Spinal cord (tissue), 10 donors: ENCODE measurements around the gene CAPS2. TPM values are rescaled to one million over a fixed set of nuclear protein-coding genes. Genes with fewer than 3 reads are reported as not detected.

Source experiments
- DNase-seq, 6 donors: peaks; one replicate each; pipeline versions ENCODE4 v3.0.0 to v3.0.0-alpha.2; 2013 to 2015; ENCODE audit warnings: low spot score in 6 of 6, low read depth in 4 of 6
- H3K27ac ChIP-seq: one replicate; pipeline ENCODE4 v1.5.1; 2013; ENCODE audit warnings: low read depth, low read length, control low read depth
- H3K27me3 ChIP-seq: one replicate; pipeline ENCODE4 v1.6.1; 2013; ENCODE audit warnings: low read length; ENCODE audit not compliant: control insufficient read depth, insufficient read depth
- H3K36me3 ChIP-seq: one replicate; pipeline ENCODE4 v1.6.1; 2013; ENCODE audit warnings: low read length; ENCODE audit not compliant: control insufficient read depth, insufficient read depth
- H3K4me1 ChIP-seq: one replicate; pipeline ENCODE4 v1.6.1; 2013; ENCODE audit warnings: low read length; ENCODE audit not compliant: control insufficient read depth, insufficient read depth
- H3K4me3 ChIP-seq: one replicate; pipeline ENCODE4 v1.5.1; 2013; ENCODE audit warnings: low read depth, low read length, control low read depth
- H3K9me3 ChIP-seq: one replicate; pipeline ENCODE4 v1.6.1; 2013; ENCODE audit warnings: low read length; ENCODE audit not compliant: control insufficient read depth, insufficient read depth
- WGBS: methylation state at CpG from one replicate; pipeline ENCODE4 v1.1.5; 2013; ENCODE audit warnings: missing lambda C conversion rate; ENCODE audit not compliant: insufficient coverage; 5-methylcytosine and 5-hydroxymethylcytosine counted together
- long read RNA-seq, 4 donors: transcript quantifications; one replicate each; lab custom pipeline, GENCODE V29; 2026
- polyA plus RNA-seq, 2 donors: library from polyadenylated mRNA; unstranded; fragments of 120-200 nt; gene quantifications; one replicate each; pipeline ENCODE4 v1.2.1, GENCODE V29; 2013; ENCODE audit not compliant: insufficient read length in 2 of 2
- total RNA-seq, 2 donors: library from RNA; depleted of rRNA in 1 of 2; stranded (reverse); fragments of 120-200 nt in 1 of 2; fragments of >200 nt in 1 of 2; gene quantifications; one replicate each; pipeline versions ENCODE4 v1.2.3 to v1.2.4, GENCODE V29; 2013 to 2014
- donor health status: healthy.

CAPS2 gene
- total RNA-seq (10 to 100 TPM; 13.2 to 22.9 TPM), polyA plus RNA-seq (10 to 100 TPM; 10.5 to 13.6 TPM)
- long read RNA-seq, donor 1, partial matches to known transcripts = 0 of 1 reads
- long read RNA-seq, donor 1, other reads (novel, unspliced or antisense) = 0 of 1 reads
- long read RNA-seq, donor 2 = 0 reads
- long read RNA-seq, donor 3, partial matches to known transcripts = 0 of 1 reads
- long read RNA-seq, donor 3, other reads (novel, unspliced or antisense) = 0 of 1 reads
- long read RNA-seq, donor 4 = 0 reads

DNA sequence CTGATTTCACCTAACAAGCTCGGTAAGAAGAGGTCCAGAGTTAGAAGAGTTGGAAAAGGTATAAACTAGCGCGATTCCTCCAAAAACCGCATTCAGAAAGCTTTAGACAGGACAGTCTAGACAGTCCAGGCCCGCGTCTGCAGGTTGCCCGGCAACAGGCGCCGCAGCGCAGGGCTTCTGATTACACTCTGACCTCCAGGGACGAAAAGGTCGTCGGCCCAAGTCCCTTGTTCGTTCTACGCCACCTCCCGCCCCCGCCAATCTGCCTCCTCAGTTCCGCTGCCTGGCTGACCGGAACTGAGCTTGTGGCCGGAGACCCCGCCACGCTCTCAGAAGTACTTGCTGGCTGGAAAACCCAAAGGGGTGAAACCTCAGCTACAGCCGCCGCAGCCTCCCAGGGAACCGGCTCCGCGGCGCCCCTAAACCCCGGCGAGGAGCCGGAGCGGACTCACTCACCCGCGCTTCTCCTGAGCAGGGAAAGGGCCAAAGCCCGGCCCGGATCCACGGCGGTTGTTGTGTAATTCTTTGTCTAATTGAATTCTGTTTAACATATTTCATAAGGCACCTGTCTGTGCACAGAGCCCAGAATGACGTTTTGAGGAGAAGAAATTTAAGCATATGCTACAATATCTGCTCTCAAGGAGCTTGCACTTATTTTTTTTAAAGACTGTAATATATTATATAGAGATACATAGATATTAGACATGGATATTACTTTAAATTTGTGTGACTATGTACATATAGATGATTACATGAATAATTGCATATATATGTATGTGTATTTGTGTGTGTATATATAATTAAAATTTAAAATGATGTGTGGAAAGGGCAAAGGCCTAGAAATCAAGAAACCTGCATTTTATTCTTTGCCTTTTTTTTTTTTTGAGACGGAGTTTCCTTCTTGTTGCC lies at the start of gene CAPS2:
TSS of gene CAPS2 (minus strand) at position 407 of the 909 bp plus-strand sequence. CDS start 3,826 bp downstream, outside the sequence.
- Histone ChIP-seq H3K27ac (peak within 1 kb of the TSS; percentile 67), H3K9me3 (no peaks in the 10 kb centered on the region), H3K36me3 (no peaks in the 10 kb centered on the region), H3K27me3 (peaks cover 4% of the 10 kb centered on the region), H3K4me3 (peak within 1 kb of the TSS; percentile 84), H3K4me1 (peaks cover 10% of the 10 kb centered on the region)
- DNase-seq = peak; percentile 64 to 95 (median 78)
- WGBS = 0% methylated on average over 34 of the region's 40 CpGs

GRCh38 chr12:75378354-75378753 lies 48.2 kb upstream of the CAPS2 start:
- no peak for DNase-seq
- Histone ChIP-seq H3K27ac (no peak overlapping the region), H3K36me3 (no peaks in the 10 kb centered on the region), H3K4me1 (no peaks in the 10 kb centered on the region), H3K4me3 (no peak overlapping the region), H3K27me3 (no peaks in the 10 kb centered on the region), H3K9me3 (no peaks in the 10 kb centered on the region)
- WGBS = 100% methylated on average over 1 of the region's 1 CpG

GRCh38 chr12:75374971-75375370 lies 44.8 kb upstream of the CAPS2 start:
- no peak overlapping the region for H3K4me3 ChIP-seq
- H3K27me3 ChIP-seq = no peaks in the 10 kb centered on the region
- DNase-seq = no peak
- no peaks in the 10 kb centered on the region for H3K9me3 ChIP-seq
- H3K27ac ChIP-seq = no peak overlapping the region
- 100% methylated on average over 1 of the region's 2 CpGs for WGBS
- no peaks in the 10 kb centered on the region for H3K4me1 ChIP-seq
- H3K36me3 ChIP-seq = no peaks in the 10 kb centered on the region

DNA sequence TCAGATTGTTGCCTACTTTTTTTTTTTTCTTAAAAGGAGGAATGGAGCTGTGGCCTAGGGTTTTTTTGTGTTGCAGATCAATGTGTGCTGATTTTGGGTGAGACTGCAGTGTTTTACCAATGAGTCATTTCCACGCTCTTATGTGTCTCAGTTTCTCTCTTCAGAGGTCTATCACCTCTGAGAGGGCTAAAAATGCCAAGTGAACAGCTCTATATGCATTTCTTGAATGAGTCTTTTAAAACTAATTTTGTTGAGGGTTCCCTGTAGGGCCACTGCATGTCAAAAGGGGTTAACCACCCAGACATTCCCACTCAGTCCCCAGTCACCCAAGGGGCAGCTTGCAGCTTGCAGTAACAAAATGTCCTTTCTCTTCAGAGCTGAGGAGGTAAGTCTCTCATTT lies 36.5 kb upstream of the CAPS2 start:
- WGBS = no CpG with 5 or more reads among the region's 1 CpG
- no peak for DNase-seq

GRCh38 chr12:75364919-75365318 lies 34.8 kb upstream of the CAPS2 start:
- no peaks in the 10 kb centered on the region for H3K36me3 ChIP-seq
- DNase-seq = no peak
- no peak overlapping the region for H3K27ac ChIP-seq
- H3K27me3 ChIP-seq = no peaks in the 10 kb centered on the region
- H3K4me3 ChIP-seq = no peak overlapping the region
- H3K4me1 ChIP-seq = no peaks in the 10 kb centered on the region
- H3K9me3 ChIP-seq = no peaks in the 10 kb centered on the region

More for the DNA sequence above, 36.5 kb upstream of the CAPS2 start:
- Histone ChIP-seq H3K27me3 (no peaks in the 10 kb centered on the region), H3K4me3 (no peak overlapping the region), H3K4me1 (no peaks in the 10 kb centered on the region), H3K9me3 (no peaks in the 10 kb centered on the region), H3K27ac (no peak overlapping the region), H3K36me3 (no peaks in the 10 kb centered on the region)

- no peaks in the 10 kb centered on the region for H3K4me1 ChIP-seq
- H3K27me3 ChIP-seq = no peaks in the 10 kb centered on the region
- H3K9me3 ChIP-seq = no peaks in the 10 kb centered on the region
- no peak overlapping the region for H3K27ac ChIP-seq
- no peak overlapping the region for H3K4me3 ChIP-seq
- no peaks in the 10 kb centered on the region for H3K36me3 ChIP-seq
- no CpG with 5 or more reads among the region's 1 CpG for WGBS
- DNase-seq = no peak
These were observed 31.3 kb upstream of the CAPS2 start for GRCh38 chr12:75361408-75361807.

DNA sequence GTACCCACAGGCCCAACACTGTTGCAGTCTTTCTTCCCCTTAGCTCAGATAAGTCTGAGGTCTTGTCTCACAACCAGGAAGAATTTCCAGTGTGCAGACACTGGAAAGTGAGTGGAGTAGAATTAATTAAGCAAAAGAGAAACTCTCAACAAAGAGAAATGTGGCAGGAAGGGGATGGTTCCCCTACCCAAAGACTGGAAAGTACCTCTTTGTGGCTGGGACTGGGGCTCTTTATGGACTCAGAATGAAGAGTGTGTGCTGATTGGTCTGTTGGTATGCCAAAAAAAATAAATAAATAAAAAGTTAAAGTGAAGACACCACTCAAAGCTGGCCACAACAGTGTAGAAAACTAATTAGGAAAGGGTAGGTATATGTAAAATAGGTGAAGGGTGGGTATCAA lies 30.8 kb upstream of the CAPS2 start:
- no peaks in the 10 kb centered on the region for H3K36me3 ChIP-seq
- H3K4me1 ChIP-seq = no peaks in the 10 kb centered on the region
- H3K9me3 ChIP-seq = no peaks in the 10 kb centered on the region
- no peak for DNase-seq
- no peaks in the 10 kb centered on the region for H3K27me3 ChIP-seq
- H3K27ac ChIP-seq = no peak overlapping the region
- no peak overlapping the region for H3K4me3 ChIP-seq

DNA sequence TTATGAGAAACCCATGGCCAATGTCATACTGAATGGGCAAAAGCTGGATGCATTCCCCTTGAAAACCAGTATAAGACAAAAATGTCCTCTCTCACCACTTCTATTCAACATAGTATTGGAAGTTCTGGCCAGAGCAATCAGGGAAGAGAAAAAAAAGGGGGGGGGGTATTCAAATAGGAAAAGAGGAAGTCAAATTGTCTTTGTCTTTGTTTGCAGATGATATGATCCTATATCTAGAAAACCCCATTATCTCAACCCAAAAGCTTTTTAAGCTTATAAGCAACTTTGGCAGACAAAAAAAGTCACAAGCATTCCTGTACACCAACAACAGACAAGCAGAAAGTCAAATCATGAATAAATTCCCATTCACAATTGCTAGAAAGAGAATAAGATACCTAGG lies 23.9 kb upstream of the CAPS2 start:
- Histone ChIP-seq H3K4me3 (no peak overlapping the region), H3K9me3 (peaks cover 6% of the 10 kb centered on the region), H3K4me1 (no peaks in the 10 kb centered on the region), H3K36me3 (no peaks in the 10 kb centered on the region), H3K27me3 (no peaks in the 10 kb centered on the region), H3K27ac (no peak overlapping the region)
- no peak for DNase-seq

DNA sequence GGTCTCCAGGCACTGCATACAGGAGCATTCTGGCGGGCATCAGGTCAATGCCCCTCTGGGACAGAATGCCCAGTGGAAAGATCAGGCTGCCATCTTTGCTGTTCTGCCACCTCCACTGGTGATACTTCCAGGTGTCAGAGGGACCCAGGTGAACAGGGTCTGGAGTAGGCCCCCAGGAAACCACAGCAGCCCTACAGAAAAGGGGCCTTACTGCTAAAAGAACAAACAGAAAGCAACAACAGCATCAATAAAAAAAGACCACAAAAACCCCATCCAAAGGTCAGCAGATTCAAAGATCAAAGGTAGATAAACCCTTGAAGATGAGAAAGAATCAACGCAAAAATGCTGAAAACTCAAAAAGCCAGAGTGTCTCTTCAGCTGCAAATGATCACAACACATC lies 20.3 kb upstream of the CAPS2 start:
- Histone ChIP-seq H3K9me3 (peaks cover 6% of the 10 kb centered on the region), H3K4me1 (no peaks in the 10 kb centered on the region), H3K27ac (no peak overlapping the region), H3K27me3 (no peaks in the 10 kb centered on the region), H3K36me3 (no peaks in the 10 kb centered on the region), H3K4me3 (no peak overlapping the region)
- 100% methylated on average over 1 of the region's 2 CpGs for WGBS
- DNase-seq = no peak

GRCh38 chr12:75349946-75350345 lies 19.8 kb upstream of the CAPS2 start:
- no peak for DNase-seq
- 83% methylated on average over 4 of the region's 4 CpGs for WGBS

More at GRCh38 chr12:75349946-75350345, 19.8 kb upstream of the CAPS2 start:
- no peaks in the 10 kb centered on the region for H3K36me3 ChIP-seq
- no peak overlapping the region for H3K4me3 ChIP-seq
- peaks cover 4% of the 10 kb centered on the region for H3K9me3 ChIP-seq
- H3K27ac ChIP-seq = no peak overlapping the region
- no peaks in the 10 kb centered on the region for H3K27me3 ChIP-seq
- H3K4me1 ChIP-seq = no peaks in the 10 kb centered on the region
